SH-SY5Y (cell line): Measurements from ENCODE around the gene C3orf49.

Experiments
- GATA2 ChIP-seq: IDR thresholded peaks from 2 replicates; pipeline ENCODE4 v1.6.1; 2011; ENCODE audit warnings: mild to moderate bottlenecking, low read depth, low read length
- GATA3 ChIP-seq: IDR thresholded peaks from 2 replicates; pipeline ENCODE4 v1.6.1; 2011; ENCODE audit warnings: low read depth, mild to moderate bottlenecking, low read length, moderate library complexity

DNA sequence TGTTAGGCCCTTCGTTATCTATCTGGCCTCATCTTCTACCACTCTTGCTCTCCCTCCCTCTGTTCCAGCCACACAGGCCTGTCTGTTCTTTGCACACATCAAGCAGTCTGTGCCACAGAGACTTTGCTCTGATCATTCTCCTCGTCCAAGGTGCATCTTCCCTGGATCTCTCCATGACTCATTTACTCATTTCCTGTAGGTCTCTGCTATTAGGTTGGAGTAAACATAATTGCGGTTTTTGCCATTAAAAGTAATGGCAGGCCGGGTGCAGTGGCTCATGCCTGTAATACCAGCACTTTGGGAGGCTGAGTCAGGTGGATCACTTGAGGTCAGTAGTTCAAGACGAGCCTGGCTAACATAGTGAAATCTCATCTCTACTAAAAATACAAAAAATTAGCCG is 9.5 kb upstream of the C3orf49 start:
- TF ChIP-seq GATA2 (no peak), GATA3 (no peak)
